ENCODE results near the gene CARD11.

Gene CARD11

GRCh38 chr7:2996141-2996540 is 47.5 kb downstream of the CARD11 start:
- Mint-ChIP-seq H3K27me3 (ENCODE audit: low read depth) (no peaks in the 10 kb centered on the region), H3K36me3 (ENCODE audit: low read depth) (peaks cover 82% of the 10 kb centered on the region), H3K9me3 (peaks cover 46% of the 10 kb centered on the region), H3K4me3 (no peak overlapping the region), H3K4me1 (ENCODE audit: low read depth) (peaks cover 8% of the 10 kb centered on the region), H3K27ac (no peak overlapping the region)

DNA sequence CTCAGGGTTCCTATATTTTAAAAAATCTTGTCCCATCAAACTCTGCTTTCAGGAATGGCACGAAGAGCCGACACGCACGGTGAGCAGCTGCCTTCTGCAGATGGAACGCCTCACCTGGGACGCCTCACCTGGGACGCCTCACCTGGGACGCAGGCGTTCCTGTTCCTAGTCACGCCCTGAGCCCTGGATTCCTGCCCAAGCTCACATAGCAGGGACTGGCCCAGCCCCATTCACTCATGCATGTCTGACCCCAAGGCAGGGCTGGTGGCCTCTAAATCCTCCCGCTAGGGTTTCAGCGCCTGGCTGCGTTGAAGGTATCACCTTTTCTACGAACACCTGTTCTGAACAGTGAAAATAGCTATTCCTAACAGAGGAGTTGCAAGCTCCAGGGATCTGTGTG is 49.8 kb downstream of the CARD11 start:
- no peak overlapping the region for H3K4me3 Mint-ChIP-seq
- H3K27me3 Mint-ChIP-seq (ENCODE audit: low read depth) = no peaks in the 10 kb centered on the region
- H3K27ac Mint-ChIP-seq = no peak overlapping the region
- H3K9me3 Mint-ChIP-seq = peaks cover 47% of the 10 kb centered on the region
- peaks cover 11% of the 10 kb centered on the region for H3K4me1 Mint-ChIP-seq (ENCODE audit: low read depth)
- H3K36me3 Mint-ChIP-seq (ENCODE audit: low read depth) = peaks cover 76% of the 10 kb centered on the region

- Mint-ChIP-seq H3K4me3 (no peak overlapping the region), H3K27ac (no peak overlapping the region), H3K9me3 (peaks cover 50% of the 10 kb centered on the region), H3K4me1 (ENCODE audit: low read depth) (peaks cover 13% of the 10 kb centered on the region), H3K36me3 (ENCODE audit: low read depth) (peaks cover 78% of the 10 kb centered on the region), H3K27me3 (ENCODE audit: low read depth) (no peaks in the 10 kb centered on the region)
Observed at GRCh38 chr7:2993396-2993795, 50.3 kb downstream of the CARD11 start.

GRCh38 chr7:2990949-2991470 is 52.7 kb downstream of the CARD11 start:
- Mint-ChIP-seq H3K4me1 (ENCODE audit: low read depth) (peaks cover 20% of the 10 kb centered on the region), H3K27ac (no peak overlapping the region), H3K27me3 (ENCODE audit: low read depth) (no peaks in the 10 kb centered on the region), H3K36me3 (ENCODE audit: low read depth) (peaks cover 72% of the 10 kb centered on the region), H3K4me3 (no peak overlapping the region), H3K9me3 (peaks cover 42% of the 10 kb centered on the region)

GRCh38 chr7:2986561-2986960 is 57.1 kb downstream of the CARD11 start:
- peaks cover 46% of the 10 kb centered on the region for H3K36me3 Mint-ChIP-seq (ENCODE audit: low read depth)
- H3K9me3 Mint-ChIP-seq = peaks cover 13% of the 10 kb centered on the region
- no peak overlapping the region for H3K4me3 Mint-ChIP-seq
- H3K27me3 Mint-ChIP-seq (ENCODE audit: low read depth) = no peaks in the 10 kb centered on the region
- H3K27ac Mint-ChIP-seq = no peak overlapping the region
- H3K4me1 Mint-ChIP-seq (ENCODE audit: low read depth) = peaks cover 53% of the 10 kb centered on the region

- Mint-ChIP-seq H3K27me3 (ENCODE audit: low read depth) (no peaks in the 10 kb centered on the region), H3K4me1 (ENCODE audit: low read depth) (peaks cover 56% of the 10 kb centered on the region), H3K27ac (no peak overlapping the region), H3K36me3 (ENCODE audit: low read depth) (peaks cover 46% of the 10 kb centered on the region), H3K4me3 (no peak overlapping the region), H3K9me3 (peaks cover 8% of the 10 kb centered on the region)
Observed at GRCh38 chr7:2985866-2986265, 57.8 kb downstream of the CARD11 start.

DNA sequence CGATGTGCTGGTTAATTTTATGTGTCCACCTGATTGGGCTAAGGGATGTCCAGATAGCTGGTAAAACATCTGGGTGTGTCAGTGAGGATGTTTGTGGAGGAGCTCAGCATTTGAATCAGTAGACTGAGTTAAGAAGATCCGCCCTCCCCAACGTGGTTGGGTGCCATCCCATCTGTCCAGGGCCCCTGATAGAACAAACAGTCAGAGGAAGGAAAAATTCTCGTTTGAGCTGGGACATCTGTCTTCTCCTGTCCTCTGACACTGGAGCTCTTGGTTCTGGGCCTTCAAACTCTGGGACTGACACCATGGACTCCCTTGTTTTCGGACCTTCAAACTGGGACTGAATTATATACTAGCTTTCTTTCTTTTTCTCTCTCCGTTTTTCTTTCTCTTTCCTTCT is 59.6 kb downstream of the CARD11 start:
- Mint-ChIP-seq H3K27ac (peak overlapping the region; percentile 73), H3K36me3 (ENCODE audit: low read depth) (peaks cover 40% of the 10 kb centered on the region), H3K4me1 (ENCODE audit: low read depth) (peaks cover 64% of the 10 kb centered on the region), H3K9me3 (peaks cover 4% of the 10 kb centered on the region), H3K27me3 (ENCODE audit: low read depth) (no peaks in the 10 kb centered on the region), H3K4me3 (no peak overlapping the region)

GRCh38 chr7:2983586-2983985 is 60.1 kb downstream of the CARD11 start:
- peaks cover 2% of the 10 kb centered on the region for H3K9me3 Mint-ChIP-seq
- H3K4me3 Mint-ChIP-seq = no peak overlapping the region
- H3K27me3 Mint-ChIP-seq (ENCODE audit: low read depth) = no peaks in the 10 kb centered on the region
- H3K4me1 Mint-ChIP-seq (ENCODE audit: low read depth) = peaks cover 68% of the 10 kb centered on the region
- H3K27ac Mint-ChIP-seq = peak overlapping the region; percentile 73
- peaks cover 40% of the 10 kb centered on the region for H3K36me3 Mint-ChIP-seq (ENCODE audit: low read depth)

GRCh38 chr7:2982831-2983230 is 60.8 kb downstream of the CARD11 start:
- Mint-ChIP-seq H3K9me3 (no peaks in the 10 kb centered on the region), H3K27ac (peak overlapping the region; percentile 78), H3K27me3 (ENCODE audit: low read depth) (no peaks in the 10 kb centered on the region), H3K4me1 (ENCODE audit: low read depth) (peaks cover 72% of the 10 kb centered on the region), H3K36me3 (ENCODE audit: low read depth) (peaks cover 37% of the 10 kb centered on the region), H3K4me3 (peak overlapping the region; percentile 51)

- peaks cover 35% of the 10 kb centered on the region for H3K36me3 Mint-ChIP-seq (ENCODE audit: low read depth)
- H3K27ac Mint-ChIP-seq = peak overlapping the region; percentile 78
- H3K27me3 Mint-ChIP-seq (ENCODE audit: low read depth) = no peaks in the 10 kb centered on the region
- H3K9me3 Mint-ChIP-seq = no peaks in the 10 kb centered on the region
- H3K4me3 Mint-ChIP-seq = peak overlapping the region; percentile 51
- H3K4me1 Mint-ChIP-seq (ENCODE audit: low read depth) = peaks cover 73% of the 10 kb centered on the region
Observed at GRCh38 chr7:2982401-2982800, 61.3 kb downstream of the CARD11 start.

DNA sequence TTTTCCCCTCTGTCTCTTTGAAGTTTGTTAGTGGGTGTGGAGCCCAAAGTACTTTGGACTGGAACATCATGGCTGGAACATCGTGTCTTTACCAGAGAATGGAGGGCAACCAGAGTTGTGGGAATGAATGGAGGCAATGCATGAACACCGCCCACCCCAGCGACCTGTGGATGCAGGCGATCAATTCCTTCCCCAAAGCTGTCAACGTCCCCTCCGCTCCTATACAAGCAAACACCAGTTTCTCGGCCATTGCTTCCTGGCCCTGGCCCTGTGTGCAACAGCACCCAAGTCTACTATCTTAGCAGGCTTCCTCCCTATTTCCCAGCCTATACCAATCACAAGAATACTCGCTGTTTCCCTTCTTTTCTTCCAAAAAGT is 62.6 kb downstream of the CARD11 start:
- H3K27ac Mint-ChIP-seq = peak overlapping the region; percentile 26
- peaks cover 29% of the 10 kb centered on the region for H3K36me3 Mint-ChIP-seq (ENCODE audit: low read depth)
- peak overlapping the region; percentile 48 for H3K4me3 Mint-ChIP-seq
- no peaks in the 10 kb centered on the region for H3K9me3 Mint-ChIP-seq
- peaks cover 66% of the 10 kb centered on the region for H3K4me1 Mint-ChIP-seq (ENCODE audit: low read depth)
- H3K27me3 Mint-ChIP-seq (ENCODE audit: low read depth) = no peaks in the 10 kb centered on the region

DNA sequence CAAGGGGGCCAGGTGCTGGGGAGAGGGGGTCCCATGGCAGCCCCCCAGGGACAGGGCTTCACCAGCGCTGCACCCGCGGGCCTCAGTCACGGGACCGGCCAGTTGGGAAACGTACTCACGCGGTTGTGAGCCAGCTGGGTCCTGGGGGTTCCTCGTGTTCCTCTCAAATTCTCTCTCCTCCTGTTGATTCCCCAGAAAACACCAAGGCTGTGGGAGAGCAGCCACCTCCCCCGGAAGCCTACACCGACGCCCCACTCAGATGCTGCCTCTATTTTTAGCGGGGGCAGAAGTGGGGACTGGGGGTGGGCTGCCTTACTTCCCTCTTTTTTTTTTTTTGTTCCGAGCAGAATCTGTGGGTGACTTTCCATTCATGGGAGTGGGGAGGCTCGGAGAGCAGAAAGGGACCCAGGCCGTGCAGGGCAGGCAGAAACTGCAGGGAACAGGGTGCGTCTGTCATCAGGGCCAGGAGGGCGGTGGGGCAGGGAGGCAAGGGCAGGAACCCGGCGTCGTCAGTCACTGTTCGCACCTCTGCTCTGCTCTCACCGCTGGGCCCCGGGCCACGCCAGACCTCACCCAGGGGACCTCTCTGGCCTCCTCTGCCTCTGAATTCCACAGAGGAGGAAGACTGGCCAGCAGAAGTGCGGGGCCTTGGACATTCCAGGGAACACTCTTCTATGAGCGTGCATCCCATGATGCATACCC is 63.1 kb downstream of the CARD11 start:
- Mint-ChIP-seq H3K9me3 (no peaks in the 10 kb centered on the region), H3K27ac (peak overlapping the region; percentile 83), H3K36me3 (ENCODE audit: low read depth) (peaks cover 29% of the 10 kb centered on the region), H3K4me3 (peak overlapping the region; percentile 48), H3K27me3 (ENCODE audit: low read depth) (no peaks in the 10 kb centered on the region), H3K4me1 (ENCODE audit: low read depth) (peaks cover 66% of the 10 kb centered on the region)

DNA sequence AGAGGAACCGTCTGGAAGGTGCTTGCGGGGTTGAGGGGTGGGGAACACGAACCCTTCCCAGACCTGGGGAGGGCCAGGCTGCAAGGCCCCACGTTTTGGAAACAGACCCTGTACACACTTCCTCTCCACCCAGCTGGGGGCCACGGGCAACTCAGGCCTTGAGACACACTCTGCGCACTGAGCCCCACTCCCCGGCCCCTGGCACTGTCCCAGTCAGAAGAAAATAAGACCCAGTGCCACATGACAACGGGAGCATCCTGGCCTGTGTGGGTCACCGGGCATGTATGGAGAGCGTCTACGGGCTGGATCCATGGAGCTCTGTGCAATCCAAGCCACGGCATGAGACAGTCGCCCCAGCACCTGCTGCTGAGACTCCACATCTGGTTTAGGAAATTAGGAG is 63.7 kb downstream of the CARD11 start:
- H3K4me1 Mint-ChIP-seq (ENCODE audit: low read depth) = peaks cover 65% of the 10 kb centered on the region
- H3K9me3 Mint-ChIP-seq = no peaks in the 10 kb centered on the region
- peak overlapping the region; percentile 38 for H3K4me3 Mint-ChIP-seq
- peak overlapping the region; percentile 83 for H3K27ac Mint-ChIP-seq
- peaks cover 26% of the 10 kb centered on the region for H3K36me3 Mint-ChIP-seq (ENCODE audit: low read depth)
- H3K27me3 Mint-ChIP-seq (ENCODE audit: low read depth) = no peaks in the 10 kb centered on the region

DNA sequence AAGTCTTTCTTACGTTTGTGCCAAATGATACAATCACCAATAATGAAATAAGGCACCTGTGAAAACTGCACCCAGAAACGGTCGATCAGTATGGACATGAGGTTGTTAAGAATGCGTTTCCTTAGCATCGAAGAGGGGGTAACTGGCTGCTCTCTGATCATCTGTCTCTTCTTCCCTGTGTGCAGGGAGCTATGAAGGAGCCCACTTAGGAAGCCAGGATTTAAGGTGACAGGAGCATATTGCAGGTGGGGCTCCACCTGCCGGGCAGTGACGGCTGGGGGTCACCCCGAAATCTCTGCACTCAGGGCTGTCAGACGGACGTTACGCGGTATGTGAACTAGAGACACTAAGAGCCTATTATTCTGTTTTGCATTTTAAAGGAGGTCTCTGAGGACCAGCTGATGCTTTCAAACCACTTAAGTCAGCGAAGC is 64.5 kb downstream of the CARD11 start:
- Mint-ChIP-seq H3K36me3 (ENCODE audit: low read depth) (peaks cover 30% of the 10 kb centered on the region), H3K27me3 (ENCODE audit: low read depth) (no peaks in the 10 kb centered on the region), H3K4me3 (peak overlapping the region; percentile 72)

DNA sequence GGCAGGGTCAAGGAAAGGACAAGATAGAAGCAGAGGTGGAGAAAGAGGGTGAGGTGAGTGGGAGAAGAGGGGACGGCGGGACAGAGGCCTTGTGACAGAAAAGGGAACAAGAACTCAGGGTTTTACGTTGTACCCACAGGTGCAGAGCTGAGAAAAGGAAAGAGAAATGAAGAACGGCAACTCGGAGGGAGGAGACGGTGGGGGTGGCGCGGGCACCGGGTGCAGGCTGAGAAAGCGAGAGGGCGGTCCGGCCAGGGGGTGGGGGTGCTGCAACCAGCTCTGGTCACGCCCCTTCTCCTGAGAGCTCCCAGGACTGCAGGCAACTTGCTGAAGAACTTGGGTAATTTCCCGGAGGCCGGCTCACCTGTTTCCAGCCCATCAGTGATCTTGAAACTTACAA is 65.3 kb downstream of the CARD11 start:
- Mint-ChIP-seq H3K4me3 (peak overlapping the region; percentile 72), H3K4me1 (ENCODE audit: low read depth) (peaks cover 58% of the 10 kb centered on the region), H3K27ac (peak overlapping the region; percentile 91), H3K27me3 (ENCODE audit: low read depth) (no peaks in the 10 kb centered on the region), H3K36me3 (ENCODE audit: low read depth) (peaks cover 32% of the 10 kb centered on the region), H3K9me3 (no peaks in the 10 kb centered on the region)

More for the DNA sequence above, 64.5 kb downstream of the CARD11 start:
- peaks cover 63% of the 10 kb centered on the region for H3K4me1 Mint-ChIP-seq (ENCODE audit: low read depth)
- H3K9me3 Mint-ChIP-seq = no peaks in the 10 kb centered on the region
- peak overlapping the region; percentile 91 for H3K27ac Mint-ChIP-seq

All from T-helper 1 cell treated with Interleukin-12 subunit alpha and Interleukin-12 subunit beta and Interleukin-4 antibody, amounts not matched to agents 30 μg/mL and 1 μg/mL, for 36 hours (primary cell).